GM23338 (cell line): Measurements from ENCODE around the gene ZNF691.
"Not testable (repeated sequence)": the region's sequence is repeated elsewhere in the genome, so short reads cannot be mapped to it uniquely, and the experiment has no call there.

Experiments used
- CREB1 ChIP-seq: fragments of 250-450 bp; sonication (Bioruptor Pico); IDR thresholded peaks from 2 replicates; pipeline ENCODE4 v1.5.0; 2020; ENCODE audit warnings: low read depth, mild to moderate bottlenecking, moderate library complexity
- CTCF ChIP-seq, 2 experiments: fragments of 200-600 bp in 1 of 2; sonication (generic) in 1 of 2; conservative IDR thresholded peaks; 2 replicates each; pipeline versions ENCODE4 v1.5.1 to v1.6.1; 2016 to 2017; ENCODE audit warnings: antibody characterized with exemption in 2 of 2, low read depth in 2 of 2, mild to moderate bottlenecking in 2 of 2, moderate library complexity in 1 of 2
- EZH2 ChIP-seq: fragments of 200-600 bp; sonication (generic); IDR thresholded peaks from one replicate; pipeline ENCODE4 v1.8.0; 2017; ENCODE audit warnings: antibody characterized with exemption, mild to moderate bottlenecking, low read depth; ENCODE audit not compliant: unreplicated experiment
- EZH2phosphoT487 ChIP-seq: fragments of 200-600 bp; sonication (generic); IDR thresholded peaks from one replicate; pipeline ENCODE4 v1.8.1; 2018; ENCODE audit warnings: antibody characterized with exemption; ENCODE audit not compliant: unreplicated experiment
- NANOG ChIP-seq: IDR thresholded peaks from 2 replicates; pipeline ENCODE4 v1.6.1; 2016; ENCODE audit warnings: antibody characterized with exemption, borderline replicate concordance
- POLR2AphosphoS5 ChIP-seq: IDR thresholded peaks from 2 replicates; pipeline ENCODE4 v1.6.1; 2016; ENCODE audit warnings: antibody characterized with exemption, low read depth
- ZNF114 ChIP-seq: fragments of 250-450 bp; sonication (Bioruptor Pico); IDR thresholded peaks from 2 replicates; pipeline ENCODE4 v1.5.0; 2020; ENCODE audit warnings: mild to moderate bottlenecking, moderate library complexity
- TF ChIP-seq, protein P1 (sequence below): IDR thresholded peaks from one replicate; pipeline ENCODE4 v1.6.1; 2018; ENCODE audit warnings: antibody characterized with exemption; ENCODE audit not compliant: unreplicated experiment

DNA sequence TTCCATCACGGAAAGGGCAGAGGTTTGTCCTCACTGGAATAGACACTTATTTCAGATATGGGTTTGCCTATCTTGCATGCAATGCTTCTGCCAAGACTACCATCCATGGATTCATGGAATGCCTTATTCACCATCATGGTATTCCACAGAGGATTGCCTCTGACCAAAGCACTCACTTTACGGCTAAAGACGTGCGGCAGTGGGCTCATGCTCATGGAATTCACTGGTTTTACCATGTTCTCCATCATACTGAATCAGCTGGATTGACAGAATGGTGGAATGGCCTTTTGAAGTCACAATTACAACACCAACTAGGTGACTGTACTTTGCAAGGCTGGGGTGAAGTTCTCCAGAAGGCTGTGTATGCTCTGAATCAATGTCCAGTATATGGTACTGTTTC lies 22.1 kb downstream of the ZNF691 start:
- TF ChIP-seq, protein P1, sequence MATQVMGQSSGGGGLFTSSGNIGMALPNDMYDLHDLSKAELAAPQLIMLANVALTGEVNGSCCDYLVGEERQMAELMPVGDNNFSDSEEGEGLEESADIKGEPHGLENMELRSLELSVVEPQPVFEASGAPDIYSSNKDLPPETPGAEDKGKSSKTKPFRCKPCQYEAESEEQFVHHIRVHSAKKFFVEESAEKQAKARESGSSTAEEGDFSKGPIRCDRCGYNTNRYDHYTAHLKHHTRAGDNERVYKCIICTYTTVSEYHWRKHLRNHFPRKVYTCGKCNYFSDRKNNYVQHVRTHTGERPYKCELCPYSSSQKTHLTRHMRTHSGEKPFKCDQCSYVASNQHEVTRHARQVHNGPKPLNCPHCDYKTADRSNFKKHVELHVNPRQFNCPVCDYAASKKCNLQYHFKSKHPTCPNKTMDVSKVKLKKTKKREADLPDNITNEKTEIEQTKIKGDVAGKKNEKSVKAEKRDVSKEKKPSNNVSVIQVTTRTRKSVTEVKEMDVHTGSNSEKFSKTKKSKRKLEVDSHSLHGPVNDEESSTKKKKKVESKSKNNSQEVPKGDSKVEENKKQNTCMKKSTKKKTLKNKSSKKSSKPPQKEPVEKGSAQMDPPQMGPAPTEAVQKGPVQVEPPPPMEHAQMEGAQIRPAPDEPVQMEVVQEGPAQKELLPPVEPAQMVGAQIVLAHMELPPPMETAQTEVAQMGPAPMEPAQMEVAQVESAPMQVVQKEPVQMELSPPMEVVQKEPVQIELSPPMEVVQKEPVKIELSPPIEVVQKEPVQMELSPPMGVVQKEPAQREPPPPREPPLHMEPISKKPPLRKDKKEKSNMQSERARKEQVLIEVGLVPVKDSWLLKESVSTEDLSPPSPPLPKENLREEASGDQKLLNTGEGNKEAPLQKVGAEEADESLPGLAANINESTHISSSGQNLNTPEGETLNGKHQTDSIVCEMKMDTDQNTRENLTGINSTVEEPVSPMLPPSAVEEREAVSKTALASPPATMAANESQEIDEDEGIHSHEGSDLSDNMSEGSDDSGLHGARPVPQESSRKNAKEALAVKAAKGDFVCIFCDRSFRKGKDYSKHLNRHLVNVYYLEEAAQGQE: not testable (repeated sequence)
- TF ChIP-seq EZH2; EZH2phosphoT487; POLR2AphosphoS5; CTCF (conservative IDR thresholded peaks at IDR 0.05; ENCODE audit: low read depth in 2 of 2); ZNF114 (CRISPR knock-in tag); CREB1 (CRISPR knock-in tag); NANOG: not testable (repeated sequence)
